ENCODE data around the gene UNC50. TPM values are rescaled to one million over a fixed set of nuclear protein-coding genes. Genes with fewer than 3 reads are reported as not detected.

Gene UNC50
- polyA plus RNA-seq, 1 donor from 2014 or later = 111 TPM

- H3K4me3 ChIP-seq (ENCODE audit: low read length) = no peak overlapping the region
- H3K9ac ChIP-seq (ENCODE audit: low read length) = no peak overlapping the region
- no peaks in the 10 kb centered on the region for H4K20me1 ChIP-seq (ENCODE audit: insufficient read depth)
- TF ChIP-seq TAF1 (IDR thresholded peaks at IDR 0.05; ENCODE audit: low read depth) (no peak), EP300 (conservative IDR thresholded peaks at IDR 0.05; ENCODE audit: poor library complexity, severe bottlenecking) (no peak), REST (IDR thresholded peaks at IDR 0.05; ENCODE audit: borderline replicate concordance) (no peak), EZH2 (IDR thresholded peaks at IDR 0.05; ENCODE audit: borderline replicate concordance, insufficient read depth, low read length, poor library complexity, severe bottlenecking) (no peak), POLR2AphosphoS5 (IDR thresholded peaks at IDR 0.05) (no peak), RAD21 (conservative IDR thresholded peaks at IDR 0.05) (no peak), CTCF (IDR thresholded peaks at IDR 0.05; ENCODE audit: poor library complexity, severe bottlenecking) (no peak), SMC3 (conservative IDR thresholded peaks at IDR 0.05; ENCODE audit: poor library complexity) (no peak), MXI1 (conservative IDR thresholded peaks at IDR 0.05; ENCODE audit: poor library complexity, severe bottlenecking) (no peak)
- no peaks in the 10 kb centered on the region for H3K9me2 ChIP-seq (ENCODE audit: insufficient read depth, low read length)
- peaks cover 35% of the 10 kb centered on the region for H3K79me2 ChIP-seq (replicated peaks; ENCODE audit: insufficient read depth, low read length)
- no peaks in the 10 kb centered on the region for H3K9me3 ChIP-seq (ENCODE audit: low read length)
- no peaks in the 10 kb centered on the region for H3K36me3 ChIP-seq (ENCODE audit: insufficient read depth, low read length)
- no peak overlapping the region for H3K27ac ChIP-seq (ENCODE audit: low read length)
- H3F3A ChIP-seq (ENCODE audit: insufficient read depth, low read length, poor library complexity, severe bottlenecking) = no peaks in the 10 kb centered on the region
- no peak overlapping the region for H3K4me2 ChIP-seq (ENCODE audit: low read length)
- H3K27me3 ChIP-seq (ENCODE audit: insufficient read depth, low read depth, low read length) = no peaks in the 10 kb centered on the region
- H2AFZ ChIP-seq (ENCODE audit: low read depth, low read length) = no peak overlapping the region
Observed at GRCh38 chr2:98604547-98604946, 3.8 kb upstream of the UNC50 start.

GRCh38 chr2:98605076-98605475 lies 3.3 kb upstream of the UNC50 start:
- H3K79me2 ChIP-seq (replicated peaks; ENCODE audit: insufficient read depth, low read length) = peaks cover 41% of the 10 kb centered on the region
- TF ChIP-seq SMC3 (conservative IDR thresholded peaks at IDR 0.05; ENCODE audit: poor library complexity) = no peak
- TF ChIP-seq RAD21 (conservative IDR thresholded peaks at IDR 0.05) = no peak
- TF ChIP-seq EP300 (conservative IDR thresholded peaks at IDR 0.05; ENCODE audit: poor library complexity, severe bottlenecking) = no peak
- no peak for TF ChIP-seq TAF1 (IDR thresholded peaks at IDR 0.05; ENCODE audit: low read depth)
- TF ChIP-seq REST (IDR thresholded peaks at IDR 0.05; ENCODE audit: borderline replicate concordance) = no peak
- H3K36me3 ChIP-seq (ENCODE audit: insufficient read depth, low read length) = no peaks in the 10 kb centered on the region
- H3K9ac ChIP-seq (ENCODE audit: low read length) = no peak overlapping the region
- H2AFZ ChIP-seq (ENCODE audit: low read depth, low read length) = no peak overlapping the region
- no peaks in the 10 kb centered on the region for H3K27me3 ChIP-seq (ENCODE audit: insufficient read depth, low read depth, low read length)
- no peaks in the 10 kb centered on the region for H3K9me2 ChIP-seq (ENCODE audit: insufficient read depth, low read length)
- H4K20me1 ChIP-seq (ENCODE audit: insufficient read depth) = no peaks in the 10 kb centered on the region
- H3K9me3 ChIP-seq (ENCODE audit: low read length) = no peaks in the 10 kb centered on the region
- H3K27ac ChIP-seq (ENCODE audit: low read length) = no peak overlapping the region
- no peaks in the 10 kb centered on the region for H3F3A ChIP-seq (ENCODE audit: insufficient read depth, low read length, poor library complexity, severe bottlenecking)
- H3K4me2 ChIP-seq (ENCODE audit: low read length) = no peak overlapping the region
- no peak overlapping the region for H3K4me3 ChIP-seq (ENCODE audit: low read length)

Measured in neural cell (in vitro differentiated cells).